Lung (tissue), 12 donors: Measurements from ENCODE around the gene GARIN3. TPM values are rescaled to one million over a fixed set of nuclear protein-coding genes. Genes with fewer than 3 reads are reported as not detected.

Experiments used
- ATAC-seq: fragments of 200-7000 bp; cut with Tn5 transposase; one replicate; pipeline ENCODE4 v1.9.1; 2020; ENCODE audit warnings: moderate number of reproducible peaks; ENCODE audit not compliant: insufficient read depth, low FRiP score
- DNase-seq, 3 donors: peaks; one replicate each; pipeline ENCODE4 v3.0.0-alpha.2; 2013 to 2017
- H3K27ac ChIP-seq, 2 donors: one replicate each; pipeline ENCODE4 v1.5.1; 2013; ENCODE audit warnings: mild to moderate bottlenecking in 2 of 2, moderate library complexity in 2 of 2, control low read depth in 1 of 2, inconsistent platforms in 1 of 2, low read depth in 1 of 2, low read length in 1 of 2
- H3K27me3 ChIP-seq, 3 donors: one replicate each; pipeline ENCODE4 v1.5.1; 2013; ENCODE audit warnings: low read length in 2 of 3; ENCODE audit not compliant: control insufficient read depth in 3 of 3, insufficient read depth in 3 of 3
- H3K36me3 ChIP-seq, 4 donors: one replicate each; pipeline ENCODE4 v1.5.1; 2013; ENCODE audit warnings: low read length in 4 of 4, mild to moderate bottlenecking in 1 of 4, moderate library complexity in 1 of 4; ENCODE audit not compliant: control insufficient read depth in 4 of 4, insufficient read depth in 4 of 4
- H3K4me1 ChIP-seq, 5 donors: one replicate each; pipeline ENCODE4 v1.5.1; 2013; ENCODE audit warnings: low read length in 5 of 5, mild to moderate bottlenecking in 2 of 5, moderate library complexity in 1 of 5; ENCODE audit not compliant: control insufficient read depth in 5 of 5, insufficient read depth in 5 of 5
- H3K4me3 ChIP-seq: one replicate; pipeline ENCODE4 v1.5.1; 2013; ENCODE audit warnings: mild to moderate bottlenecking, control low read depth, moderate library complexity
- H3K9ac ChIP-seq, 2 donors: one replicate each; pipeline ENCODE4 v1.5.1; 2013; ENCODE audit warnings: low read length in 2 of 2, control low read depth in 1 of 2; ENCODE audit not compliant: insufficient read depth in 1 of 2
- H3K9me3 ChIP-seq, 4 donors: one replicate each; pipeline ENCODE4 v1.5.1; 2013; ENCODE audit warnings: low read length in 3 of 4, mild to moderate bottlenecking in 1 of 4, moderate library complexity in 1 of 4; ENCODE audit not compliant: control insufficient read depth in 4 of 4, insufficient read depth in 3 of 4
- CTCF ChIP-seq: IDR thresholded peaks from 2 replicates; pipeline ENCODE4 v1.5.1; 2012; ENCODE audit warnings: mild to moderate bottlenecking; ENCODE audit errors: control extremely low read depth, extremely low read depth
- WGBS, 2 donors: extraction: QIAGEN DNeasy Blood & Tissue Kit; methylation state at CpG; one replicate each; pipeline ENCODE4 v1.1.7; 2013; 5-methylcytosine and 5-hydroxymethylcytosine counted together
- polyA plus RNA-seq, 2 donors: library from polyadenylated mRNA; stranded (reverse); fragments of 200-250 nt; gene quantifications; one replicate each; pipeline ENCODE4 v1.2.1, GENCODE V29; 2013
- total RNA-seq, 2 donors: library from RNA; depleted of rRNA in 1 of 2; stranded (reverse); fragments of >200 nt in 1 of 2; gene quantifications; one replicate each; pipeline ENCODE4 v1.2.1, GENCODE V29; 2014 to 2021
- donor health status: control.
- donor health status: control.
- donor health status: Bipolar disorder and iron deficiency.
- donor health status: healthy.
- donor health status: DM: yes; HTN: yes; CAD: no.

Gene GARIN3
- total and polyA plus RNA-seq, 4 donors: not detected

- Histone ChIP-seq H3K9ac (no peak overlapping the region), H3K36me3 (no peaks in the 10 kb centered on the region), H3K4me1 (peaks cover 0 to 2% (median 0%) of the 10 kb centered on the region in 5 donors), H3K9me3 (no peaks in the 10 kb centered on the region), H3K27ac (no peak overlapping the region), H3K27me3 (peaks cover 0 to 2% (median 0%) of the 10 kb centered on the region in 3 donors), H3K4me3 (no peak overlapping the region)
- 64 to 81% methylated on average over 3 of the region's 3 CpGs for WGBS, 2 donors
- DNase-seq (no peak), ATAC-seq (no peak)
- no peak for TF ChIP-seq CTCF
Measured at GRCh38 chr5:157182143-157182757, 16.2 kb upstream of the GARIN3 start.

- no peak within 1 kb of the TSS for H3K27ac ChIP-seq
- no peak within 1 kb of the TSS for H3K4me3 ChIP-seq
- TF ChIP-seq CTCF: no peak
Measured at GRCh38 chr5:157180374-157181264, 14.6 kb upstream of the GARIN3 start, which contains the start of gene ITK. Gene ITK (plus strand): TSS chr5:157180840. CDS start chr5:157180978, 138 bp downstream.

GRCh38 chr5:157178966-157179365 lies 12.9 kb upstream of the GARIN3 start:
- no peaks in the 10 kb centered on the region for H3K9me3 ChIP-seq
- no peaks in the 10 kb centered on the region for H3K36me3 ChIP-seq
- H3K27me3 ChIP-seq: no peaks in the 10 kb centered on the region
- TF ChIP-seq CTCF: no peak
- ATAC-seq (no peak), DNase-seq (no peak)
- no peak overlapping the region for H3K27ac ChIP-seq
- WGBS, 2 donors: 67 to 71% methylated on average over 3 of the region's 3 CpGs
- H3K9ac ChIP-seq: no peak overlapping the region
- H3K4me1 ChIP-seq: no peaks in the 10 kb centered on the region
- no peak overlapping the region for H3K4me3 ChIP-seq

More at GRCh38 chr5:157180374-157181264, 14.6 kb upstream of the GARIN3 start, which contains the start of gene ITK:
- no peaks in the 10 kb centered on the region for H3K9me3 ChIP-seq
- 71 to 73% methylated on average over 8 of the region's 8 CpGs for WGBS, 2 donors
- no peak within 1 kb of the TSS for H3K9ac ChIP-seq
- no peaks in the 10 kb centered on the region for H3K4me1 ChIP-seq
- no peak for DNase-seq
- H3K27me3 ChIP-seq: peaks cover 0 to 2% (median 0%) of the 10 kb centered on the region in 3 donors
- ATAC-seq: no peak
- H3K36me3 ChIP-seq: no peaks in the 10 kb centered on the region
